ENCODE data around the gene PTPRT.

The PTPRT gene

GRCh38 chr20:42744756-42745465, 444.8 kb downstream of the PTPRT start:
- H3K4me3 ChIP-seq (ENCODE audit: low read length): no peak overlapping the region
- no peak for TF ChIP-seq CTCF (conservative IDR thresholded peaks at IDR 0.05; ENCODE audit: low read length)
- DNase-seq (ENCODE audit: low read depth): no peak

GRCh38 chr20:42742926-42743325, 446.8 kb downstream of the PTPRT start:
- no peak for DNase-seq (ENCODE audit: low read depth)
- no peak for TF ChIP-seq CTCF (conservative IDR thresholded peaks at IDR 0.05; ENCODE audit: low read length)
- H3K4me3 ChIP-seq (ENCODE audit: low read length): no peak overlapping the region

- DNase-seq (ENCODE audit: low read depth): no peak
- TF ChIP-seq CTCF (conservative IDR thresholded peaks at IDR 0.05; ENCODE audit: low read length): no peak
- H3K4me3 ChIP-seq (ENCODE audit: low read length): no peak overlapping the region
Observed at GRCh38 chr20:42741906-42742305, 447.8 kb downstream of the PTPRT start.

- no peak overlapping the region for H3K4me3 ChIP-seq (ENCODE audit: low read length)
- no peak for DNase-seq (ENCODE audit: low read depth)
- no peak for TF ChIP-seq CTCF (conservative IDR thresholded peaks at IDR 0.05; ENCODE audit: low read length)
Observed at GRCh38 chr20:42740226-42740870, 449.4 kb downstream of the PTPRT start.

- no peak overlapping the region for H3K4me3 ChIP-seq (ENCODE audit: low read length)
- no peak for TF ChIP-seq CTCF (conservative IDR thresholded peaks at IDR 0.05; ENCODE audit: low read length)
- no peak for DNase-seq (ENCODE audit: low read depth)
Observed at GRCh38 chr20:42739683-42740082, 450.0 kb downstream of the PTPRT start.

- no peak for TF ChIP-seq CTCF (conservative IDR thresholded peaks at IDR 0.05; ENCODE audit: low read length)
- no peak overlapping the region for H3K4me3 ChIP-seq (ENCODE audit: low read length)
- DNase-seq (ENCODE audit: low read depth): no peak
Observed at GRCh38 chr20:42735539-42735938, 454.2 kb downstream of the PTPRT start.

All from AG10803 (cell line).